ENCODE data around the gene TSPYL1. TPM values are rescaled to one million over a fixed set of nuclear protein-coding genes. Genes with fewer than 3 reads are reported as not detected.

The TSPYL1 gene
- polyA plus RNA-seq, 1 donor from 2014 or later = 84.8 TPM

- Histone ChIP-seq H3K27ac (ENCODE audit: low read length) (no peak overlapping the region), H2AFZ (ENCODE audit: low read depth, low read length) (no peak overlapping the region), H3K79me2 (replicated peaks; ENCODE audit: insufficient read depth, low read length) (no peaks in the 10 kb centered on the region), H3K9me2 (ENCODE audit: insufficient read depth, low read length) (no peaks in the 10 kb centered on the region), H3K4me2 (ENCODE audit: low read length) (no peak overlapping the region), H4K20me1 (ENCODE audit: insufficient read depth) (no peaks in the 10 kb centered on the region), H3K36me3 (ENCODE audit: insufficient read depth, low read length) (no peaks in the 10 kb centered on the region), H3F3A (ENCODE audit: insufficient read depth, low read length, poor library complexity, severe bottlenecking) (no peaks in the 10 kb centered on the region), H3K9ac (ENCODE audit: low read length) (no peak overlapping the region), H3K9me3 (ENCODE audit: low read length) (no peaks in the 10 kb centered on the region), H3K4me3 (ENCODE audit: low read length) (no peak overlapping the region), H3K27me3 (ENCODE audit: insufficient read depth, low read depth, low read length) (no peaks in the 10 kb centered on the region)
- no peak for TF ChIP-seq TAF1 (IDR thresholded peaks at IDR 0.05; ENCODE audit: low read depth)
- no peak for TF ChIP-seq REST (IDR thresholded peaks at IDR 0.05; ENCODE audit: borderline replicate concordance)
- TF ChIP-seq CTCF (IDR thresholded peaks at IDR 0.05; ENCODE audit: poor library complexity, severe bottlenecking) = no peak
- TF ChIP-seq EP300 (conservative IDR thresholded peaks at IDR 0.05; ENCODE audit: poor library complexity, severe bottlenecking) = no peak
- no peak for TF ChIP-seq RAD21 (conservative IDR thresholded peaks at IDR 0.05)
- TF ChIP-seq MXI1 (conservative IDR thresholded peaks at IDR 0.05; ENCODE audit: poor library complexity, severe bottlenecking) = no peak
- TF ChIP-seq POLR2AphosphoS5 (IDR thresholded peaks at IDR 0.05) = no peak
- no peak for TF ChIP-seq SMC3 (conservative IDR thresholded peaks at IDR 0.05; ENCODE audit: poor library complexity)
- no peak for TF ChIP-seq EZH2 (IDR thresholded peaks at IDR 0.05; ENCODE audit: borderline replicate concordance, insufficient read depth, low read length, poor library complexity, severe bottlenecking)
These were observed 48.8 kb upstream of the TSPYL1 start for GRCh38 chr6:116328528-116328903.

- H3K4me2 ChIP-seq (ENCODE audit: low read length) = no peak overlapping the region
- H3K27ac ChIP-seq (ENCODE audit: low read length) = no peak overlapping the region
- H3K9ac ChIP-seq (ENCODE audit: low read length) = no peak overlapping the region
- no peaks in the 10 kb centered on the region for H3K79me2 ChIP-seq (replicated peaks; ENCODE audit: insufficient read depth, low read length)
- no peaks in the 10 kb centered on the region for H3K9me2 ChIP-seq (ENCODE audit: insufficient read depth, low read length)
- no peaks in the 10 kb centered on the region for H3K9me3 ChIP-seq (ENCODE audit: low read length)
- no peak overlapping the region for H3K4me3 ChIP-seq (ENCODE audit: low read length)
- H3K27me3 ChIP-seq (ENCODE audit: insufficient read depth, low read depth, low read length) = no peaks in the 10 kb centered on the region
- H3K36me3 ChIP-seq (ENCODE audit: insufficient read depth, low read length) = no peaks in the 10 kb centered on the region
- no peak overlapping the region for H2AFZ ChIP-seq (ENCODE audit: low read depth, low read length)
- H4K20me1 ChIP-seq (ENCODE audit: insufficient read depth) = no peaks in the 10 kb centered on the region
- H3F3A ChIP-seq (ENCODE audit: insufficient read depth, low read length, poor library complexity, severe bottlenecking) = no peaks in the 10 kb centered on the region
- TF ChIP-seq TAF1 (IDR thresholded peaks at IDR 0.05; ENCODE audit: low read depth) = no peak
- no peak for TF ChIP-seq EP300 (conservative IDR thresholded peaks at IDR 0.05; ENCODE audit: poor library complexity, severe bottlenecking)
- no peak for TF ChIP-seq MXI1 (conservative IDR thresholded peaks at IDR 0.05; ENCODE audit: poor library complexity, severe bottlenecking)
- no peak for TF ChIP-seq POLR2AphosphoS5 (IDR thresholded peaks at IDR 0.05)
- no peak for TF ChIP-seq SMC3 (conservative IDR thresholded peaks at IDR 0.05; ENCODE audit: poor library complexity)
- no peak for TF ChIP-seq EZH2 (IDR thresholded peaks at IDR 0.05; ENCODE audit: borderline replicate concordance, insufficient read depth, low read length, poor library complexity, severe bottlenecking)
- no peak for TF ChIP-seq CTCF (IDR thresholded peaks at IDR 0.05; ENCODE audit: poor library complexity, severe bottlenecking)
- no peak for TF ChIP-seq REST (IDR thresholded peaks at IDR 0.05; ENCODE audit: borderline replicate concordance)
- TF ChIP-seq RAD21 (conservative IDR thresholded peaks at IDR 0.05) = no peak
These were observed 48.2 kb upstream of the TSPYL1 start for GRCh38 chr6:116327803-116328527.
